ENCODE results near the gene SDK1. TPM values are rescaled to one million over a fixed set of nuclear protein-coding genes. Genes with fewer than 3 reads are reported as not detected.

Gene SDK1
- total RNA-seq, 1 donor from 2014 or later, result 1.3 TPM

- intact Hi-C loops (cut with micrococcal nuclease), result no loop called here
- no peak overlapping the region for H3K27ac Mint-ChIP-seq
- H3K27me3 Mint-ChIP-seq, result peaks cover 4% of the 10 kb centered on the region
- no peaks in the 10 kb centered on the region for H3K9me3 Mint-ChIP-seq
- CTCF ChIA-PET, result no interaction called here
- DNase-seq, result no peak
- no peak overlapping the region for H3K4me3 Mint-ChIP-seq
- POLR2A ChIA-PET, result no interaction called here
- ATAC-seq (ENCODE audit: low read depth), result no peak
- H3K36me3 Mint-ChIP-seq (ENCODE audit: low read depth), result no peaks in the 10 kb centered on the region
- no peak for TF ChIP-seq CTCF (IDR thresholded peaks at IDR 0.05)
- no peaks in the 10 kb centered on the region for H3K4me1 Mint-ChIP-seq
These were observed 690.7 kb downstream of the SDK1 start for GRCh38 chr7:3991731-3992231.

- ChIA-PET POLR2A (no interaction called here), CTCF (no interaction called here)
- Mint-ChIP-seq H3K27ac (no peak overlapping the region), H3K4me3 (no peak overlapping the region), H3K9me3 (no peaks in the 10 kb centered on the region), H3K4me1 (no peaks in the 10 kb centered on the region), H3K36me3 (ENCODE audit: low read depth) (no peaks in the 10 kb centered on the region), H3K27me3 (peaks cover 4% of the 10 kb centered on the region)
- intact Hi-C loops (cut with micrococcal nuclease), result no loop called here
- ATAC-seq (ENCODE audit: low read depth) (no peak), DNase-seq (no peak)
- no peak for TF ChIP-seq CTCF (IDR thresholded peaks at IDR 0.05)
These were observed 691.8 kb downstream of the SDK1 start for GRCh38 chr7:3992841-3993240.

- TF ChIP-seq CTCF (IDR thresholded peaks at IDR 0.05), result no peak
- ChIA-PET POLR2A (no interaction called here), CTCF (no interaction called here)
- ATAC-seq (ENCODE audit: low read depth) (no peak), DNase-seq (no peak)
- intact Hi-C loops (cut with micrococcal nuclease), result no loop called here
- no peaks in the 10 kb centered on the region for H3K36me3 Mint-ChIP-seq (ENCODE audit: low read depth)
- no peaks in the 10 kb centered on the region for H3K9me3 Mint-ChIP-seq
- H3K4me1 Mint-ChIP-seq, result no peaks in the 10 kb centered on the region
- H3K27ac Mint-ChIP-seq, result no peak overlapping the region
- H3K4me3 Mint-ChIP-seq, result no peak overlapping the region
- peaks cover 4% of the 10 kb centered on the region for H3K27me3 Mint-ChIP-seq
These were observed 693.7 kb downstream of the SDK1 start for GRCh38 chr7:3994764-3995163.

- ChIA-PET POLR2A (no interaction called here), CTCF (no interaction called here)
- no peaks in the 10 kb centered on the region for H3K4me1 Mint-ChIP-seq
- intact Hi-C loops (cut with micrococcal nuclease), result no loop called here
- no peaks in the 10 kb centered on the region for H3K9me3 Mint-ChIP-seq
- no peak for TF ChIP-seq CTCF (IDR thresholded peaks at IDR 0.05)
- H3K36me3 Mint-ChIP-seq (ENCODE audit: low read depth), result no peaks in the 10 kb centered on the region
- H3K4me3 Mint-ChIP-seq, result no peak overlapping the region
- no peak overlapping the region for H3K27ac Mint-ChIP-seq
- peaks cover 4% of the 10 kb centered on the region for H3K27me3 Mint-ChIP-seq
- ATAC-seq (ENCODE audit: low read depth) (no peak), DNase-seq (no peak)
These were observed 694.1 kb downstream of the SDK1 start for GRCh38 chr7:3995187-3995586.

- DNase-seq (no peak), ATAC-seq (ENCODE audit: low read depth) (no peak)
- POLR2A ChIA-PET, result no interaction called here
- CTCF ChIA-PET, result no interaction called here
- no peaks in the 10 kb centered on the region for H3K4me1 Mint-ChIP-seq
- no peaks in the 10 kb centered on the region for H3K9me3 Mint-ChIP-seq
- no peak for TF ChIP-seq CTCF (IDR thresholded peaks at IDR 0.05)
- intact Hi-C loops (cut with micrococcal nuclease), result no loop called here
- H3K36me3 Mint-ChIP-seq (ENCODE audit: low read depth), result no peaks in the 10 kb centered on the region
- H3K27ac Mint-ChIP-seq, result no peak overlapping the region
- no peak overlapping the region for H3K4me3 Mint-ChIP-seq
- peaks cover 4% of the 10 kb centered on the region for H3K27me3 Mint-ChIP-seq
These were observed 697.0 kb downstream of the SDK1 start for GRCh38 chr7:3998060-3998459.

Data from activated B cell treated with CpG ODN at 0.5 μM for 24 hours (primary cell).